ENCODE results near the gene SLC22A25. TPM values are rescaled to one million over a fixed set of nuclear protein-coding genes. Genes with fewer than 3 reads are reported as not detected.

The SLC22A25 gene
- polyA plus RNA-seq, 1 donor from 2014 or later = not detected

DNA sequence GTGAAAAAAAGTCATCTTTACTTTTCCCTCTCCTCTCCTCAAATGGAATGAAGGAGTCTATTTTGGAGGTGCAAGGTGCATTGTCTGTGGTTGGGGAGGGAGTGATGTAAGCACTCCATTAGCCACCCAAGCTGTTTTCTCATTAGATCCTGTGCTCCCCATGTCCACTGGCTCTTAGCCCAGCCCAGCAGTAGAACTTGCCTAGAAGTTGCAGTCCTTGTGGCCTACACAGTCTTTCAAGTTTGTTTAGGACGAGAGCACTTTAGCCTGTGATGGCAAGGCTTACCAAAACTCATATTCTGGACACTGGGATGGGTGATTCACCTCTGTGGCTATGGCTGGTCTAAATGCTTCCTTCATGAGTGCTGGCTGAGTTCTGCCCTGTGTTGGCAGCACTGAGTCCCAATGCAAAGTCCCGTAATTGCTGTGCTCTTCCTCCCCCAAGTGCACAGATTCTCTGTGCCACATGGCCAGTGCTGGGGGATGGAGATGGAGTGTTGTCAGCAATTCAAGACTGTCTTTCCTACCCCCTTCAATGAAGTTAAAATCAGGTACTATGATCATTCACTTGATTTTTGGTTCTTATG lies 15.8 kb downstream of the SLC22A25 start:
- H3K9me2 ChIP-seq (ENCODE audit: insufficient read depth, low read length) = no peaks in the 10 kb centered on the region
- no peaks in the 10 kb centered on the region for H3F3A ChIP-seq (ENCODE audit: insufficient read depth, low read length, poor library complexity, severe bottlenecking)
- no peaks in the 10 kb centered on the region for H3K36me3 ChIP-seq (ENCODE audit: insufficient read depth, low read length)
- no peak overlapping the region for H2AFZ ChIP-seq (ENCODE audit: low read depth, low read length)
- H3K4me3 ChIP-seq (ENCODE audit: low read length) = no peak overlapping the region
- no peaks in the 10 kb centered on the region for H3K27me3 ChIP-seq (ENCODE audit: insufficient read depth, low read depth, low read length)
- no peaks in the 10 kb centered on the region for H3K9me3 ChIP-seq (ENCODE audit: low read length)
- no peak overlapping the region for H3K9ac ChIP-seq (ENCODE audit: low read length)
- H3K27ac ChIP-seq (ENCODE audit: low read length) = no peak overlapping the region
- TF ChIP-seq TAF1 (IDR thresholded peaks at IDR 0.05; ENCODE audit: low read depth) = no peak
- no peaks in the 10 kb centered on the region for H4K20me1 ChIP-seq (ENCODE audit: insufficient read depth)
- no peaks in the 10 kb centered on the region for H3K79me2 ChIP-seq (replicated peaks; ENCODE audit: insufficient read depth, low read length)
- no peak overlapping the region for H3K4me2 ChIP-seq (ENCODE audit: low read length)

DNA sequence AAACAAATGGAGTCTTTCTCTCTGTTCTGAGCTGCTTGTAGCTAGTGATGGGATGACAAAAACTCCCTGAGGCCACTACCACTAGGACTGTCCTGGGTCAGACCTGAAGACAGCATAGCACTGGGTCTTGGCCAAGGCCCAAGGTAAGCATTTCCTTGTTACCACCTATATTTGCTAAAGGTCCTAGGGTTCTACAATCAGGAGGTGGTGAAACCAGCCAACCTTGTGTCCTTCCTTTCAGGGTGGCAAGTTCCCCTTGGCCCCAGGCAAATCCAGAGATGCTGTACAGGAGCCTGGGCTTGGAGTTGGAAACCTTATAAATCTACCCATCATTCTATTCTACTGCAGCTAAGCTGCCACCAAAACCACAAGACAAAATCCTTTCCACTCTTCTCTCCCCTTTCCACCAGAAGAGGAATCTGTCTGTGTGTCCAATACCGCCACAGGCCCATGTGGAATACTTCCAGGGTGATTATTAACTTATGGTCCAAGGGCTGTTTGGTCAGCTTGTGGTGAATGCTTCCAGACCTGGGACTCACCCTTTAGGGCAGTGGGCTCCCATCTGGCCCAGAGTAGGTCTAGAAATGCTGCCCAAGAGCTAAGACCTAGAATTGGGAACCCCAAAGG lies 16.8 kb downstream of the SLC22A25 start:
- H3K4me2 ChIP-seq (ENCODE audit: low read length) = no peak overlapping the region
- no peak overlapping the region for H3K27ac ChIP-seq (ENCODE audit: low read length)
- H3K79me2 ChIP-seq (replicated peaks; ENCODE audit: insufficient read depth, low read length) = no peaks in the 10 kb centered on the region
- H4K20me1 ChIP-seq (ENCODE audit: insufficient read depth) = no peaks in the 10 kb centered on the region
- no peaks in the 10 kb centered on the region for H3K9me3 ChIP-seq (ENCODE audit: low read length)
- no peaks in the 10 kb centered on the region for H3F3A ChIP-seq (ENCODE audit: insufficient read depth, low read length, poor library complexity, severe bottlenecking)
- H3K4me3 ChIP-seq (ENCODE audit: low read length) = no peak overlapping the region
- H2AFZ ChIP-seq (ENCODE audit: low read depth, low read length) = no peak overlapping the region
- no peaks in the 10 kb centered on the region for H3K36me3 ChIP-seq (ENCODE audit: insufficient read depth, low read length)
- no peaks in the 10 kb centered on the region for H3K9me2 ChIP-seq (ENCODE audit: insufficient read depth, low read length)
- H3K9ac ChIP-seq (ENCODE audit: low read length) = no peak overlapping the region
- H3K27me3 ChIP-seq (ENCODE audit: insufficient read depth, low read depth, low read length) = no peaks in the 10 kb centered on the region
- TF ChIP-seq EZH2 (IDR thresholded peaks at IDR 0.05; ENCODE audit: borderline replicate concordance, insufficient read depth, low read length, poor library complexity, severe bottlenecking) (no peak), EP300 (conservative IDR thresholded peaks at IDR 0.05; ENCODE audit: poor library complexity, severe bottlenecking) (no peak), TAF1 (IDR thresholded peaks at IDR 0.05; ENCODE audit: low read depth) (no peak), RAD21 (conservative IDR thresholded peaks at IDR 0.05) (no peak), POLR2AphosphoS5 (IDR thresholded peaks at IDR 0.05) (no peak)
- TF ChIP-seq, protein P1, sequence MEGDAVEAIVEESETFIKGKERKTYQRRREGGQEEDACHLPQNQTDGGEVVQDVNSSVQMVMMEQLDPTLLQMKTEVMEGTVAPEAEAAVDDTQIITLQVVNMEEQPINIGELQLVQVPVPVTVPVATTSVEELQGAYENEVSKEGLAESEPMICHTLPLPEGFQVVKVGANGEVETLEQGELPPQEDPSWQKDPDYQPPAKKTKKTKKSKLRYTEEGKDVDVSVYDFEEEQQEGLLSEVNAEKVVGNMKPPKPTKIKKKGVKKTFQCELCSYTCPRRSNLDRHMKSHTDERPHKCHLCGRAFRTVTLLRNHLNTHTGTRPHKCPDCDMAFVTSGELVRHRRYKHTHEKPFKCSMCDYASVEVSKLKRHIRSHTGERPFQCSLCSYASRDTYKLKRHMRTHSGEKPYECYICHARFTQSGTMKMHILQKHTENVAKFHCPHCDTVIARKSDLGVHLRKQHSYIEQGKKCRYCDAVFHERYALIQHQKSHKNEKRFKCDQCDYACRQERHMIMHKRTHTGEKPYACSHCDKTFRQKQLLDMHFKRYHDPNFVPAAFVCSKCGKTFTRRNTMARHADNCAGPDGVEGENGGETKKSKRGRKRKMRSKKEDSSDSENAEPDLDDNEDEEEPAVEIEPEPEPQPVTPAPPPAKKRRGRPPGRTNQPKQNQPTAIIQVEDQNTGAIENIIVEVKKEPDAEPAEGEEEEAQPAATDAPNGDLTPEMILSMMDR (IDR thresholded peaks at IDR 0.05; ENCODE audit: poor library complexity, severe bottlenecking) = no peak

DNA sequence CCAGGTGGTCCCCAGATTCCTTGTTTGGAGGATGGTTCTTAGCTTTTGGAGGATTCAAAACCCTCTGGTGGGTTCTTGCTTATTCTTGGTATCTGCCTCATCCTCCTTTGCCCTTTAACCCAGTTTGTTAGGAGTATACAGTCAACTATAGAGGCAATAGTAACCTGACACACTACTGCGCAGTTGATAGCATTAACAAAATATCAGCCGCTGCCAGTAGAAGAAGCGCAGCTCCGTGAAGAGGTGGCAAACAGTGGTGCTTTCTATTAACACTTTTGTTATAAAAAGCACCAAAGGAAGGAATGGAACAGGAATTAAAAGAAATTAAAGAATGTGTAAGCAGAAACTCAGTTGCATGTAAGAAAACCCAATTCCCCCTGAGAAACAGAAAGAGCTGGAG lies 29.3 kb downstream of the SLC22A25 start:
- Histone ChIP-seq H3K27me3 (ENCODE audit: insufficient read depth, low read depth, low read length) (no peaks in the 10 kb centered on the region), H3K9ac (ENCODE audit: low read length) (no peak overlapping the region), H2AFZ (ENCODE audit: low read depth, low read length) (no peak overlapping the region), H3K4me2 (ENCODE audit: low read length) (no peak overlapping the region), H3K79me2 (replicated peaks; ENCODE audit: insufficient read depth, low read length) (no peaks in the 10 kb centered on the region), H3K27ac (ENCODE audit: low read length) (no peak overlapping the region), H3K9me2 (ENCODE audit: insufficient read depth, low read length) (no peaks in the 10 kb centered on the region), H3K4me3 (ENCODE audit: low read length) (no peak overlapping the region), H4K20me1 (ENCODE audit: insufficient read depth) (no peaks in the 10 kb centered on the region), H3F3A (ENCODE audit: insufficient read depth, low read length, poor library complexity, severe bottlenecking) (no peaks in the 10 kb centered on the region), H3K36me3 (ENCODE audit: insufficient read depth, low read length) (no peaks in the 10 kb centered on the region), H3K9me3 (ENCODE audit: low read length) (no peaks in the 10 kb centered on the region)
- no peak for TF ChIP-seq TAF1 (IDR thresholded peaks at IDR 0.05; ENCODE audit: low read depth)
- TF ChIP-seq, protein P1 (IDR thresholded peaks at IDR 0.05; ENCODE audit: poor library complexity, severe bottlenecking) = no peak
- no peak for TF ChIP-seq RAD21 (conservative IDR thresholded peaks at IDR 0.05)
- TF ChIP-seq MXI1 (conservative IDR thresholded peaks at IDR 0.05; ENCODE audit: poor library complexity, severe bottlenecking) = no peak
- no peak for TF ChIP-seq POLR2AphosphoS5 (IDR thresholded peaks at IDR 0.05)
- TF ChIP-seq EZH2 (IDR thresholded peaks at IDR 0.05; ENCODE audit: borderline replicate concordance, insufficient read depth, low read length, poor library complexity, severe bottlenecking) = no peak
- TF ChIP-seq REST (IDR thresholded peaks at IDR 0.05; ENCODE audit: borderline replicate concordance) = no peak
- TF ChIP-seq EP300 (conservative IDR thresholded peaks at IDR 0.05; ENCODE audit: poor library complexity, severe bottlenecking) = no peak
- TF ChIP-seq SMC3 (conservative IDR thresholded peaks at IDR 0.05; ENCODE audit: poor library complexity) = no peak

Data from neural cell (in vitro differentiated cells).